ENCODE data around the gene CUBN.

- TF ChIP-seq, protein P1, sequence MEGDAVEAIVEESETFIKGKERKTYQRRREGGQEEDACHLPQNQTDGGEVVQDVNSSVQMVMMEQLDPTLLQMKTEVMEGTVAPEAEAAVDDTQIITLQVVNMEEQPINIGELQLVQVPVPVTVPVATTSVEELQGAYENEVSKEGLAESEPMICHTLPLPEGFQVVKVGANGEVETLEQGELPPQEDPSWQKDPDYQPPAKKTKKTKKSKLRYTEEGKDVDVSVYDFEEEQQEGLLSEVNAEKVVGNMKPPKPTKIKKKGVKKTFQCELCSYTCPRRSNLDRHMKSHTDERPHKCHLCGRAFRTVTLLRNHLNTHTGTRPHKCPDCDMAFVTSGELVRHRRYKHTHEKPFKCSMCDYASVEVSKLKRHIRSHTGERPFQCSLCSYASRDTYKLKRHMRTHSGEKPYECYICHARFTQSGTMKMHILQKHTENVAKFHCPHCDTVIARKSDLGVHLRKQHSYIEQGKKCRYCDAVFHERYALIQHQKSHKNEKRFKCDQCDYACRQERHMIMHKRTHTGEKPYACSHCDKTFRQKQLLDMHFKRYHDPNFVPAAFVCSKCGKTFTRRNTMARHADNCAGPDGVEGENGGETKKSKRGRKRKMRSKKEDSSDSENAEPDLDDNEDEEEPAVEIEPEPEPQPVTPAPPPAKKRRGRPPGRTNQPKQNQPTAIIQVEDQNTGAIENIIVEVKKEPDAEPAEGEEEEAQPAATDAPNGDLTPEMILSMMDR (conservative IDR thresholded peaks at IDR 0.05 in 1 of 2, IDR thresholded peaks at IDR 0.05 in 1 of 2; ENCODE audit: extremely low read depth in 1 of 2, insufficient read depth in 1 of 2, low read depth in 1 of 2, low read length in 2 of 2), result no peak
- no peak for TF ChIP-seq EZH2 (IDR thresholded peaks at IDR 0.05; ENCODE audit: borderline replicate concordance, low read length)
These were observed 52.2 kb downstream of the CUBN start for GRCh38 chr10:17077346-17077781.

All from mammary epithelial cell (primary cell).